Keratinocyte (primary cell): ENCODE results near the gene KYNU. TPM values are rescaled to one million over a fixed set of nuclear protein-coding genes. Genes with fewer than 3 reads are reported as not detected.

Source experiments
- DNase-seq: peaks from one replicate; pipeline ENCODE4 v3.0.0-alpha.2; 2011; ENCODE audit warnings: low read depth, missing footprints, low spot score
- FAIRE-seq: peaks from 2 replicates; lab custom pipeline; 2011; peaks lifted over from hg19 to GRCh38; lab: Jason Lieb, UNC
- H2AFZ ChIP-seq: 2 replicates; pipeline ENCODE4 v1.6.0; 2012; ENCODE audit warnings: low read length, control low read depth, inconsistent platforms; ENCODE audit not compliant: control insufficient read depth
- H3K27ac ChIP-seq: 2 replicates; pipeline ENCODE4 v1.5.1; 2011; ENCODE audit warnings: low read length; ENCODE audit not compliant: control insufficient read depth, insufficient read depth
- H3K27me3 ChIP-seq: 3 replicates; pipeline ENCODE4 v1.6.0; 2011; ENCODE audit warnings: low read length; ENCODE audit not compliant: control insufficient read depth, insufficient read depth; ENCODE audit errors: extremely low read depth
- H3K36me3 ChIP-seq, 2 experiments: 2 replicates in 1 of 2; 3 replicates in 1 of 2; pipeline ENCODE4 v1.5.1; 2011; ENCODE audit warnings: low read length in 2 of 2, mild to moderate bottlenecking in 1 of 2; ENCODE audit not compliant: control insufficient read depth in 2 of 2, insufficient read depth in 2 of 2; ENCODE audit errors: extremely low read depth in 1 of 2
- H3K4me1 ChIP-seq: 3 replicates; pipeline ENCODE4 v1.5.1; 2011; ENCODE audit warnings: low read length; ENCODE audit not compliant: control insufficient read depth, insufficient read depth; ENCODE audit errors: extremely low read depth
- H3K4me2 ChIP-seq: 3 replicates; pipeline ENCODE4 v1.6.0; 2011; ENCODE audit warnings: low read depth, low read length; ENCODE audit not compliant: control insufficient read depth, insufficient read depth; ENCODE audit errors: extremely low read depth
- H3K4me3 ChIP-seq, 3 experiments: fragments of 200-600 bp in 1 of 3; sonication (generic) in 1 of 3; 2 replicates in 2 of 3; 3 replicates in 1 of 3; pipeline ENCODE4 v1.5.1; 2011 to 2016; ENCODE audit warnings: low read length in 3 of 3, mild to moderate bottlenecking in 3 of 3, control low read depth in 2 of 3, inconsistent platforms in 1 of 3, low read depth in 1 of 3, mixed read lengths in 1 of 3, mixed run types in 1 of 3, moderate library complexity in 1 of 3; ENCODE audit not compliant: control insufficient read depth in 2 of 3, insufficient read depth in 2 of 3; ENCODE audit errors: extremely low read depth in 1 of 3
- H3K79me2 ChIP-seq: 2 replicates; pipeline ENCODE4 v1.6.0; 2012; ENCODE audit warnings: low read length; ENCODE audit not compliant: control insufficient read depth, insufficient read depth
- H3K9ac ChIP-seq: 3 replicates; pipeline ENCODE4 v1.6.0; 2011; ENCODE audit warnings: low read length; ENCODE audit not compliant: control insufficient read depth, insufficient read depth; ENCODE audit errors: extremely low read depth
- H3K9me1 ChIP-seq: 3 replicates; pipeline ENCODE4 v1.6.0; 2011; ENCODE audit warnings: low read length; ENCODE audit not compliant: control insufficient read depth, insufficient read depth; ENCODE audit errors: extremely low read depth
- H3K9me3 ChIP-seq: 2 replicates; pipeline ENCODE4 v1.5.1; 2012; ENCODE audit warnings: low read depth, low read length; ENCODE audit not compliant: control insufficient read depth
- H4K20me1 ChIP-seq: 3 replicates; pipeline ENCODE4 v1.6.0; 2011; ENCODE audit warnings: low read length; ENCODE audit not compliant: control insufficient read depth, insufficient read depth; ENCODE audit errors: extremely low read depth
- CTCF ChIP-seq, 3 experiments: IDR thresholded peaks in 1 of 3; conservative IDR thresholded peaks in 1 of 3; optimal IDR thresholded peaks in 1 of 3; 2 replicates in 2 of 3; 3 replicates in 1 of 3; pipeline versions ENCODE3 to v1.5.1; 2011; ENCODE audit warnings: low read length in 3 of 3, mild to moderate bottlenecking in 3 of 3, moderate library complexity in 2 of 3, control low read depth in 1 of 3, inconsistent platforms in 1 of 3; ENCODE audit not compliant: insufficient read depth in 2 of 3; ENCODE audit errors: extremely low read depth in 1 of 3
- EZH2 ChIP-seq: IDR thresholded peaks from one replicate; pipeline ENCODE4 v1.6.1; 2012; ENCODE audit warnings: inconsistent platforms, mild to moderate bottlenecking, low read length, moderate library complexity
- dilution Hi-C: fragments of 300-500 bp; cut with MboI; formaldehyde crosslinking; loops from one replicate; pipeline ENCODE4 v1.7.0; 2020; ENCODE audit warnings: low sequenced_read_pairs; ENCODE audit not compliant: extremely low pct_ligation_motif_present
- polyA minus RNA-seq, 3 experiments: library from RNA; depleted of rRNA, polyadenylated mRNA; stranded (reverse); fragments of >200 nt; gene quantifications; 1 replicate in 1 of 3; 2 replicates in 1 of 3; 3 replicates in 1 of 3; pipeline ENCODE4 v1.2.3, GENCODE V29; 2011
- polyA plus RNA-seq, 5 experiments: library from polyadenylated mRNA; depleted of rRNA in 3 of 5; stranded (reverse) in 3 of 5; stranded (forward) in 1 of 5; unstranded in 1 of 5; fragments of >200 nt; gene quantifications; 1 replicate in 1 of 5; 2 replicates in 3 of 5; 3 replicates in 1 of 5; pipeline versions ENCODE4 v1.2.1 to v1.2.3, GENCODE V29; 2011 to 2012; ENCODE audit warnings: missing spikeins in 2 of 5, low read depth in 1 of 5, low replicate concordance in 1 of 5

Gene KYNU
- polyA plus RNA-seq: 2.4 to 8.2 TPM (median 3.9 TPM) in 3 replicates
- 0.42 TPM for polyA plus RNA-seq (2011; ENCODE audit: low read depth)
- 7.7 and 13.8 TPM in 2 replicates for polyA plus RNA-seq (2011; cell fraction: cytosol; rRNA removed)
- polyA plus RNA-seq (2011; cell fraction: nucleus; rRNA removed): 12.1 and 13.5 TPM in 2 replicates
- 0.37 and 2.7 TPM in 2 replicates for polyA plus RNA-seq (2012; ENCODE audit: low replicate concordance)
- polyA minus RNA-seq: 0.52 to 6.6 TPM (median 3.0 TPM) in 3 replicates
- polyA minus RNA-seq (2011; cell fraction: cytosol; rRNA and poly(A)+ RNA removed): 12.5 TPM
- polyA minus RNA-seq (2011; cell fraction: nucleus; rRNA and poly(A)+ RNA removed): 8.1 and 23.4 TPM in 2 replicates

DNA sequence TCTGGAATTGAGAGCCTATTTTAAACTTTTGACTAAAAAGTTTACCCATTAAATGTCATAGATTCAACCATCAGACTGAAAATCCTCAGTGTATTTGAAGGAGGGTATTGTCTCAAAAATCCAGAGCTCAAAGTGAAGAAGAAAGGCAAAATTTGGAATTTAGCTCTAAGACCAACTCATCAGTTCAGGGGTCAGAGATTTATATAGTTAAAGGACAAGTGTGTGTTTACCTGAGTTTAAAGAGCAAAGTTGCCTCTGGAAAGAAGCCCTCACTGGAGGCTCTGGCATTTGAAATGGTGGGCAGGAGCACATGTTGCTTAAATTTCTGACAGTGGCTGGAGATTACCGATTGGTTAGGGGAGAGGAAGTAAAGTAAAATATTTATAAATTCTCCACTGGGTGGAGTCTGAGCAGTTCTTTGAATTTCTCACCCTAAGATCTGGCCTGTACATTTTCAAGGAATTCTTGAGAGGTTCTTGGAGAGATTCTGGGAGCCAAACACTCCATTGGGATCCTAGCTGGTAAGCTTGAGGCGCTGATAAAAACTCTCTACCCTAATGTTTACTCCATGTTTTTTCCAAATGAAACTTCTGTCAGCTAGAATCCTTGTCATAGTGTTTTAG is at the start of gene KYNU:
Gene KYNU, plus strand, starts transcription at position 449 of the 623 bp plus-strand sequence. CDS start 7,704 bp downstream, outside the sequence.
- DNase-seq (no peak), FAIRE-seq (no peak)
- Histone ChIP-seq H3K27me3 (no peaks in the 10 kb centered on the region), H3K9me1 (no peaks in the 10 kb centered on the region), H3K9me3 (no peaks in the 10 kb centered on the region), H3K4me3 (no peak within 1 kb of the TSS), H3K36me3 (no peaks in the 10 kb centered on the region), H4K20me1 (no peaks in the 10 kb centered on the region), H3K27ac (no peak within 1 kb of the TSS), H3K79me2 (no peaks in the 10 kb centered on the region), H2AFZ (peak within 1 kb of the TSS; percentile 41), H3K4me2 (no peak within 1 kb of the TSS), H3K4me1 (peaks cover 41% of the 10 kb centered on the region), H3K9ac (no peak within 1 kb of the TSS)
- dilution Hi-C loops: no loop called here
- TF ChIP-seq CTCF (optimal IDR thresholded peaks at IDR 0.05 in 1 of 3, IDR thresholded peaks at IDR 0.05 in 1 of 3, conservative IDR thresholded peaks at IDR 0.05 in 1 of 3; ENCODE audit: extremely low read depth in 1 of 3, insufficient read depth in 2 of 3, low read length in 3 of 3) (no peak), EZH2 (no peak)

GRCh38 chr2:142834021-142834420 is 43.4 kb upstream of the KYNU start:
- H3K36me3 ChIP-seq: no peaks in the 10 kb centered on the region
- no peaks in the 10 kb centered on the region for H4K20me1 ChIP-seq
- no peaks in the 10 kb centered on the region for H3K79me2 ChIP-seq
- no peaks in the 10 kb centered on the region for H3K27me3 ChIP-seq
- DNase-seq: peak; percentile 17
- H3K9ac ChIP-seq: no peak overlapping the region
- TF ChIP-seq EZH2 (no peak), CTCF (optimal IDR thresholded peaks at IDR 0.05 in 1 of 3, IDR thresholded peaks at IDR 0.05 in 1 of 3, conservative IDR thresholded peaks at IDR 0.05 in 1 of 3; ENCODE audit: extremely low read depth in 1 of 3, insufficient read depth in 2 of 3, low read length in 3 of 3) (no peak)
- no peak for FAIRE-seq
- H3K9me3 ChIP-seq: no peaks in the 10 kb centered on the region
- H2AFZ ChIP-seq: no peak overlapping the region
- H3K9me1 ChIP-seq: no peaks in the 10 kb centered on the region
- H3K4me1 ChIP-seq: peaks cover 4% of the 10 kb centered on the region
- H3K4me3 ChIP-seq: no peak overlapping the region
- no peak overlapping the region for H3K27ac ChIP-seq
- H3K4me2 ChIP-seq: peak overlapping the region; percentile 7
- dilution Hi-C loops: no loop called here
